ENCODE data around the gene AP2M1.

DNA sequence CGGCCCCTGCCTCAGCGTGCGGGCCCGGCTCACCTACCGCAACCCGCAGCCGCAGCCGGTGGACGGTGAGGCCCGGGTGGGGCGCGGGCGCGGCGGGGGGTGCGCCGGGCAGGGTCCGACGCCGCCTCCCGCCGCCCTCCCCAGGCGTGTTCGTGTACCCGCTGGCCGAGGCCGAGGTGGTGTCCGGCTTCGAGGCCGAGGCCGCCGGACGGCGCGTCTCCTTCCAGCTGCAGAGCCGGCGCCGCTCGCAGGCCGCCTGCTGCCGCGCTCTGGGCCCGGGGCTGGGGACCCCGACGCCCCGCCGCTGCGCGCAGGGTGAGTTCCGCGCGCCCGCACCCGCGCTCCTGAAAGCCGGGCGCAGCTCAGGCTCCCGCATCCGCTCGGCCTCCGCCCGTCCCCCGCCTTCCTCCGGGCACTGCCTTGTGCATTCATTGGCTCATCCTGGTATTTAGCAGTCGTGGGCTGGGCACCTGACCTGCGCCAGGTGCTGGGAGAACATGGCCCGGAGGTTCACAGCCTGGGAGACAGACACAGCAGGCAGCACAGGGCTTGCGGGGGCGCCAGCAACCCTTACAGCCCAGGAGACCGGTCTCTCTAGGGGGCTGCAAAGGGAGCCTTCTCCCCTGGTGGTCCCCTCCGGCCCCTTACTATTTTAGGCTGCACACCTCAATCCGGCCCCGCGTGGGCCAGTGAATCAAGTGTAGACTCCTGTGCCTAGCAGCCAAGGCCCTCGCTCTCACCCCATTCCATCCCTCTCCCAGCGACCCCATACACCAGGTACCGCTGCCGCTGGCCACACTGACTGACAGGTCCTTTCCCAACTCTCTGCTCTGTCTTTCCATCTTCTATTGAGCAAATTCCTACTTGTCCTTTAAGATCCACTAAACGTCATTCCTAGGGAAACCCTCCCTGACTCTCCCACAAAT is 56.2 kb downstream of the AP2M1 start:
- TF ChIP-seq ZNF274 (IDR thresholded peaks at IDR 0.05; ENCODE audit: low read depth, low read length): no peak
- TF ChIP-seq YY1 (IDR thresholded peaks at IDR 0.05; ENCODE audit: insufficient read depth, insufficient read length): no peak
- TF ChIP-seq SUZ12 (IDR thresholded peaks at IDR 0.05; ENCODE audit: extremely low read depth, insufficient read depth, insufficient read length): peak; percentile 92

Measured in NT2/D1 (cell line).